Activated CD4-positive, alpha-beta T cell treated with anti-CD3 and anti-CD28 coated beads, Interleukin-2, amount 50 U/mL, for 16 hours (primary cell): ENCODE measurements around the gene KLHL17.
"Not testable (repeated sequence)": the region's sequence is repeated elsewhere in the genome, so short reads cannot be mapped to it uniquely, and the experiment has no call there.

Source experiments
- DNase-seq: peaks from one replicate; pipeline ENCODE4 v3.0.0-alpha.2; 2020

Gene KLHL17

GRCh38 chr1:1003618-1004419 is 43.4 kb downstream of the KLHL17 start:
- DNase-seq, result no peak

GRCh38 chr1:1004420-1004779 is 44.0 kb downstream of the KLHL17 start:
- DNase-seq, result no peak

GRCh38 chr1:1004780-1005697 is 44.7 kb downstream of the KLHL17 start:
- no peak for DNase-seq

GRCh38 chr1:1005774-1006304 is 45.5 kb downstream of the KLHL17 start:
- DNase-seq, result no peak

- no peak for DNase-seq
Observed at GRCh38 chr1:1006305-1007159, 46.1 kb downstream of the KLHL17 start.

- not testable (repeated sequence) for DNase-seq
Observed at GRCh38 chr1:1010131-1010530, 49.7 kb downstream of the KLHL17 start.

GRCh38 chr1:1011396-1011949 is 51.1 kb downstream of the KLHL17 start:
- DNase-seq, result no peak

- DNase-seq, result not testable (repeated sequence)
Observed at GRCh38 chr1:1012736-1013104, 52.3 kb downstream of the KLHL17 start.

- peak; percentile 91 for DNase-seq
Observed at GRCh38 chr1:1013105-1013921, 52.9 kb downstream of the KLHL17 start, which contains the start of gene ISG15. Gene ISG15, plus strand, starts transcription at chr1:1013497. Its CDS starts 77 bp downstream, at chr1:1013574.

GRCh38 chr1:1013922-1014648 is 53.7 kb downstream of the KLHL17 start:
- no peak for DNase-seq

- DNase-seq, result no peak
Observed at GRCh38 chr1:1014799-1015681, 54.7 kb downstream of the KLHL17 start.
